DMS114 treated with DMSO at 0.1 percent for 48 hours (cell line): ENCODE measurements around the gene CNPY1.
"Not testable (repeated sequence)": the region's sequence is repeated elsewhere in the genome, so short reads cannot be mapped to it uniquely, and the experiment has no call there.

Experiments
- DNase-seq: peaks from one replicate; lab custom pipeline; 2025; ENCODE audit not compliant: unreplicated experiment; lab: John Stamatoyannopoulos, UW

Gene CNPY1

DNA sequence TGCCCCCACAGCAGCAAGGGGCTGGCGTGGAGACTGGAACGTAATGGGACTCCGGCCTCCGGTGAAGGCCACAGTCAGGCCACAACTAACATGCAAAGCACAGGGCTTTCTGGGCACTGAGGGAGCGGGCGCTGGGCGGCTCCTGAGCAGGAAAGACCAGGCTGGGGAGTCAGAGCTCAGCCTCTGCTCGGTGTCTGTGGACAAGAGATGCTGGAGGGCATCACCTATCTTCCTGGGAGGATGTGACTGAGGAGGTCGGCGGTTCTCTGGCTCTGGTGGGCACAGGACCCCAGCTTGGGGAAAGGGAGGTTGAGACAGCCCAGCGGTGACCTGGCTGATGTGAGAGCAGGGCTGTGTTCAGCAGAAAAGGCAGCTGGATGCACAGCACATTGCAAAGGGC is 11.7 kb downstream of the CNPY1 start:
- no peak for DNase-seq

GRCh38 chr7:155533827-155534690 is 12.3 kb downstream of the CNPY1 start:
- DNase-seq, result peak; percentile 12

- no peak for DNase-seq
Measured at GRCh38 chr7:155533120-155533826, 13.1 kb downstream of the CNPY1 start.

- no peak for DNase-seq
Measured at GRCh38 chr7:155532792-155533119, 13.6 kb downstream of the CNPY1 start.

DNA sequence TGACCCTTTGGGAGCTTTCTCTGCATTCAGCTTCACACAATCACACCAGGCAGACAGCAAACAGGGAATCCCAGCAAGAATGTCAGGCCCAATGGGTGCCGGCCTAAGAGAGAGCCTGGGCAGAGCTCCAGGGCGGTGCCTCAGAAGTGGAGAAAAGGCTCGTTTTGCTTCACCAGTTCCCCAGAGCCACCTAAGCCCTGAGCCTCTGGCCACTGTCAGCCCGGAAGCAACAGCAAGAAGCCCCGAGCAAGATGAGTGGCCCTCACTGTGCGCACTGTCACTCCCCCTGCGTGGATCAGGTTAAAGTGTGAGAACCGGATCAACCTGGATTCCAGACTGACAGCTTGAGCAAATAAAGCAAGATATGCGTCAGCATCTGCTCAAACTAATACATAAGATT is 14.7 kb downstream of the CNPY1 start:
- no peak for DNase-seq

GRCh38 chr7:155530601-155531000 is 15.8 kb downstream of the CNPY1 start:
- no peak for DNase-seq

- no peak for DNase-seq
Measured at GRCh38 chr7:155529845-155530244, 16.5 kb downstream of the CNPY1 start.

GRCh38 chr7:155529346-155529745 is 17.0 kb downstream of the CNPY1 start:
- no peak for DNase-seq

DNA sequence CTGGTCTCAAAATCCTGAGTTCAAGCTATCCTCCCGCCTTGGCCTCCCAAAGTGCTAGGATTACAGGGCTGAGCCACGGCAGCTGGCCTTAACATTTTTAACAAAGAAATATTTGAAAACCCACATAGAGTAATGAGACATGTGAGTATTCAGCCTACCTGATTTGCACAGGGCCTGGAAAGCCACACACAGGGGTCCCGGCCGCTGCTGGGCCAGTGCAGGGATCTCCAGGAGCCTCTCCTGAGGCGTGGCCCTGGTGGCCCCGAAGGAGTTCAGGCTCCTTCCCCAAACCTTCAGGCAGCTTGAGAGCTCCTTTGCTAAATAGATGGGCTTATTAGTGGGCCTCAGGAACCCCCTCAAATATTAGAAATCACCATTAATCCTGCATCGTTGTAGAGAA is 18.7 kb downstream of the CNPY1 start:
- no peak for DNase-seq

DNA sequence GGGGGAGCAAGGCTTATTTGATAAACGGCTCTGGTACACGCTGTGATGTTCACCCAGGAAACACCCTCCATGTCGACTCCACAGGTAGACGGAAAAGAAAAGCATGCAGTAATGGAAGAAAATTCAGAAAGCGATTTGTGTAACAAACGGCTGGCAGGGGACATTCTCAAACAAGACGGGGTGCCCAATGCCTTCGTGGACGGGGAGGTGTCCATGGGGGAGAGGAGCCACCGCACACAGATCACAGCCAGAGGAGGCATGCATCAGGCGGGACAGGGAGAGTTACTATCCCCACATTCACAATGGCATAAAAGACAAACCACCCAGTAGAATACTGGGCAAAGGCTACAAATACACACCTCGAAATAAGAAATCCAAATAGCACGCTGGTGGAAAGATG is 20.1 kb downstream of the CNPY1 start:
- DNase-seq, result no peak

DNA sequence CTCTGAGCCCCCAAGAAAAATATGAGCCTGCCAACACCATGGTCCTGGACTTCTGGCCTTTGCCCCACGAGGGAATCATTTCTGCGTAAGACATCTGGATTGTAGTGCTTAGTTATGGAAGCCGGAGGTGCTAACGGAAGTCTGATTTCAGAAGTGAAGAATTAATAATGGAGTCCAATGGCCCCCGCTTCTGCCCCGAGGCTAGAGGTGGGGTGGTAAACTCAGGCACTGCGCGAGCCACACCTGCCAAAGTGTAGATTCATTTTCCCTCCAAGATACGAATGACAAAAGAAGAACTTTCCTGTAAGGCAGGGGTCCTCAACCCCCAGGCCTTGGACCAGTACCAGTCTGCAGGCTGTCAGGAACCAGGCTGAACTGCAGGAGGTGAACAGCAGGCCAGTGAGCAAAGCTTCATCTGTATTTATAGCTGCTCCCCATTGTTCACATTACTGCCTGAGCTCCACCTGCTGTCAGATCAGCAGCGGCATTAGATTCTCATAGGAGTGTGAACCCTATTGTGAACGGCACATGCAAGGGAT is 22.3 kb downstream of the CNPY1 start:
- DNase-seq, result no peak

- no peak for DNase-seq
Measured at GRCh38 chr7:155523168-155523675, 23.1 kb downstream of the CNPY1 start.

- DNase-seq, result no peak
Measured at GRCh38 chr7:155521743-155522398, 24.5 kb downstream of the CNPY1 start.

DNA sequence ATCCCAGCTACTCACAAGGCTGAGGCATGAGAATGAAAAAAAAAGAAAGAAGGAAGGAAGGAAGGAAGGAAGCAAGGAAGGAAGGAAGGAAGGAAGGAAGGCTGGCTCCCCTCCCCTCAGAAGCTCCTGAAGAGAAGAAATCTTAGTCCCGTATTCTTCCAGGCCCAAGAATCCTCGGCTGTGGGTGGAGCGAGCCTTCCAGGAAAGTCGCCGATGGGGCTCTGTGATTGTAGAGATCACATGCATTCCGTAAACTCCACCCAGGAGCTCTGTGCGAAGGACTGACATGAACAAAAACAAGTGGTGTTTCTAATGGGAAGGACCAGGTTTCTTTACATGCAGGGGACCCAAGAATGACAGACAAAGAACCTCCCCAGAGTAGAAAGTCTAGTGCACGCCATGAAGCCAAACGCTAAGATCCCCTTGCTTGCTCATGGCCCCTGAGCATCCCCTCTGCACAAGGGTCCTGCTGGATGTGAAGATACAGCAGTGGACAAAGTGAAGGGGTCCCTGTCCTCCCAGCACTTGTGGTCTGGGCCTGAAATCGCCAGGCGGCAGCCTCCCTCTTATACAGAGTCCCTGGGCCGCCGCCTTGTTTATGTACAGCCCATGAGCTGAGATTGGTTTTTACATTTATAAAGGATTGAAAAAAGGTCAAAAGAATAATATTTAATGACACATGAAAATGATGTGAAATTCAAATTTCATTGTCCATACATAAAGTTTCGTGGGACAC is 25.2 kb downstream of the CNPY1 start:
- DNase-seq, result no peak

GRCh38 chr7:155520114-155520513 is 26.2 kb downstream of the CNPY1 start:
- DNase-seq, result no peak

GRCh38 chr7:155519358-155519757 is 27.0 kb downstream of the CNPY1 start:
- not testable (repeated sequence) for DNase-seq

GRCh38 chr7:155518633-155519032 is 27.7 kb downstream of the CNPY1 start:
- DNase-seq, result no peak

DNA sequence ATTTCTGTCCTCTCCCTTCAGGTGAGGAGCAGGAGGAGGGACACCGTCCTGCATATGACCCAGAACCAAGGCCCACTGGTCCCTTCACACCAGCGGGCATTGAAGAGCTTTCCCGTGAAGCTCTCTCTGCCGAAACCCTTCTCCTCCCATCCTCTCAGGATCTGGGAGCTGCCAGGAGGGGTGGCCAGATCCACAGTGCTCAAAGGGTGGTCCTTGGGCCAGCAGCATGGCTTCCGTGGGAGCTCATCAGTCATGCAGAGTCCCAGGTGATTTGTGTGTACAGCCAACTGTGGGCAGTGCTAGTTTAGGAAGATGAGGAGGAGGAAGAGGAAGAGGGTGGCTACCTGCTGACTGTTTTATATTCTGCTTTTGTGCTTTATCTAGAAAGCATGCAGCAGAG is 28.4 kb downstream of the CNPY1 start:
- no peak for DNase-seq

DNA sequence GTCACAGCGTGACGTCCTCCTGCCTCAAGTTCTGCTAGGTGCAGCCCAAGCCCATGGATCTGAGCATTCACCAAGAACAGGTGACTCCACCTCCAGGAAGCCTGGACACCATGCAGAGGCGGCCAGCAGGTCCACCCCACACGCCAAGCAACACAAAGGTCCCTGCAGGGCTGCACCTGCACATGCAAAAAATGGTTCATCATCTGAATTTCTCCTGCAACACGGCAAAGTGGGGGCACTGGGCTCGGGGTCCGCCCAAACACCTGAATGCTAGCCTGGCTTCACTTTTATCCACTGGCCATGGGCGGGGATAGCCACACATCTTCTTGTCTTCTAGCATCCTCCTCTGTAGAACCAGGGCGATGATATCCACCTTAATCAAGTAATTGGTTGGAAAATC is 28.9 kb downstream of the CNPY1 start:
- DNase-seq, result no peak

- no peak for DNase-seq
Measured at GRCh38 chr7:155516466-155516865, 29.9 kb downstream of the CNPY1 start.

DNA sequence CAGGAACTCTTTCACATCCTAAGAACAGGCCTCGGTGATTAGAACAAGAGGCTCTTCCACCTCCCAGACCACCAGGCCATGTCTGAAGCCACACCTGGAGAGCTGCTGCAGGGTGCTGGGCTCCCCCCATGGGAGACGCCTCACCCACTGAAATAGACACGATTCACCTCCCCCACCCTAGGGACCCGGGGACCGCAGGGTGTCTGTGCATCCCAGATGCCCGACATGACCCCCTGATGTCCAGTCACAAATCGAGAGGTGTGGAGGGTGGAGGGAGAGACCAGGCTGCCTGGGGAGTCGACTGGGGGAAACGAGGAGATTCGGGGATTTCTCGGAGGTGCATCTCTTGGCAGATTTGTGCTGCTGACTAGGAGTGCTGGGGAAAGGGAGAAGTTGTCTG is 31.0 kb downstream of the CNPY1 start:
- DNase-seq, result no peak
